Measurements from ENCODE around the gene WLS.

DNA sequence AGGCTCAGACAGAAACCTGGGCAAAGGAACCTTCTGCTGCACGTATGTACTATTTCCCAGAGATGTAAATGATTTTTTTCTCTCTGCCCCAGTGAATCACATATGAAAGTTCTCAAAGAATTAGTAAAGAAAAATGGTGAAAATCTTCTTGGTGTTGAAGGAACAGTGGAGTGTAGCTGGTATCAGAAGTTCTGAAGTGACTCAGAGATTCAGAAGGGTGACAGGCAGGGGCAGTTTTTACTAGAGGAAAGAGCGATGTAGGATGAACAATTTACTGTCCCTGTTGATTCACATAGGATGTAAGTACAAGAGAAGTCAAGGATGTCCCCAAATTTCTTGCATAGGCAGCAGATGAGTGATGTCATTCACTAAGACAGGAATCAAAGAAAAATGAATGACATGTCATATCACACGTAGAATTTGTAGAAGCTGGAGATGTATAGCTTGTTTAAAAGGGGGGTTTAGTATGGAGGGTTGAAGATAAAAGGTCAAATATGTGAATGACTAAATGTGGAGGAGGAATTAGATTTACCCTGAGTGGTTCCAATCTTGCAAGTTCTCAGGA is 26.4 kb downstream of the WLS start:
- TF ChIP-seq CTCF (IDR thresholded peaks at IDR 0.05; ENCODE audit: insufficient read depth, low read length, poor library complexity, severe bottlenecking) (no peak), EZH2phosphoT487 (conservative IDR thresholded peaks at IDR 0.05; ENCODE audit: low read length) (no peak)

Measured in SU-DHL-6 (cell line).